Activated CD4-positive, alpha-beta T cell treated with anti-CD3 and anti-CD28 coated beads, Interleukin-2, amount 50 U/mL, for 1 hour (primary cell): ENCODE data around the gene SLC31A1.
A peak's percentile ranks its signal among the peaks of the same experiment; 100 is the strongest.
"Not testable (repeated sequence)": the region's sequence is repeated elsewhere in the genome, so short reads cannot be mapped to it uniquely, and the experiment has no call there.

Source experiments
- DNase-seq: peaks from one replicate; pipeline ENCODE4 v3.0.0-alpha.2; 2020

Gene SLC31A1

GRCh38 chr9:113267911-113268566, 46.7 kb downstream of the SLC31A1 start:
- no peak for DNase-seq

GRCh38 chr9:113269355-113269754, 48.0 kb downstream of the SLC31A1 start:
- no peak for DNase-seq

GRCh38 chr9:113269871-113270270, 48.5 kb downstream of the SLC31A1 start:
- DNase-seq = no peak

GRCh38 chr9:113274474-113275156, 53.3 kb downstream of the SLC31A1 start:
- no peak for DNase-seq

GRCh38 chr9:113275157-113276131, 54.1 kb downstream of the SLC31A1 start, which contains the start of the genes CDC26 and PRPF4:
Gene CDC26, minus strand, starts transcription at chr9:113275572. Its CDS starts 3,065 bp downstream, at chr9:113272507.
Gene PRPF4, plus strand, starts transcription at chr9:113275658. Its CDS starts 86 bp downstream, at chr9:113275744.
- peak; percentile 94 for DNase-seq

- DNase-seq = no peak
These were observed 57.5 kb downstream of the SLC31A1 start for GRCh38 chr9:113278840-113279239.

GRCh38 chr9:113281356-113281755, 60.0 kb downstream of the SLC31A1 start:
- no peak for DNase-seq

- no peak for DNase-seq
These were observed 67.7 kb downstream of the SLC31A1 start for GRCh38 chr9:113289091-113289490.

GRCh38 chr9:113290052-113290607, 68.8 kb downstream of the SLC31A1 start:
- DNase-seq = no peak

- DNase-seq = no peak
These were observed 72.0 kb downstream of the SLC31A1 start for GRCh38 chr9:113293285-113293878.

- not testable (repeated sequence) for DNase-seq
These were observed 74.9 kb downstream of the SLC31A1 start for GRCh38 chr9:113296247-113296646.

GRCh38 chr9:113296796-113297558, 75.6 kb downstream of the SLC31A1 start:
- no peak for DNase-seq

- DNase-seq = no peak
These were observed 77.0 kb downstream of the SLC31A1 start for GRCh38 chr9:113298311-113298710.

GRCh38 chr9:113298924-113299770, 77.8 kb downstream of the SLC31A1 start:
- DNase-seq = no peak

GRCh38 chr9:113299800-113300292, 78.5 kb downstream of the SLC31A1 start:
- no peak for DNase-seq

- no peak for DNase-seq
These were observed 80.2 kb downstream of the SLC31A1 start for GRCh38 chr9:113301548-113301947.

GRCh38 chr9:113302792-113303418, 81.6 kb downstream of the SLC31A1 start, which contains the start of gene RNF183:
Gene RNF183, minus strand, starts transcription at chr9:113303376. Its CDS starts 5,192 bp downstream, at chr9:113298184.
- DNase-seq = no peak

- DNase-seq = no peak
These were observed 85.2 kb downstream of the SLC31A1 start for GRCh38 chr9:113306566-113306965.

- DNase-seq = no peak
These were observed 86.1 kb downstream of the SLC31A1 start for GRCh38 chr9:113307396-113307975.
